HG03196 (cell line): ENCODE measurements around the gene OR1I1.
"Not testable (repeated sequence)": the region's sequence is repeated elsewhere in the genome, so short reads cannot be mapped to it uniquely, and the experiment has no call there.

ENCODE experiments used
- ATAC-seq: cut with Tn5 transposase; IDR thresholded peaks from one replicate; pipeline ENCODE4 v1.9.1; 2021; ENCODE audit not compliant: unreplicated experiment

OR1I1 gene

GRCh38 chr19:15081911-15082310 lies at the start of gene OR1I1:
Gene OR1I1, plus strand, starts transcription at chr19:15082211. Its CDS starts 4,855 bp downstream, at chr19:15087066.
- no peak for ATAC-seq

DNA sequence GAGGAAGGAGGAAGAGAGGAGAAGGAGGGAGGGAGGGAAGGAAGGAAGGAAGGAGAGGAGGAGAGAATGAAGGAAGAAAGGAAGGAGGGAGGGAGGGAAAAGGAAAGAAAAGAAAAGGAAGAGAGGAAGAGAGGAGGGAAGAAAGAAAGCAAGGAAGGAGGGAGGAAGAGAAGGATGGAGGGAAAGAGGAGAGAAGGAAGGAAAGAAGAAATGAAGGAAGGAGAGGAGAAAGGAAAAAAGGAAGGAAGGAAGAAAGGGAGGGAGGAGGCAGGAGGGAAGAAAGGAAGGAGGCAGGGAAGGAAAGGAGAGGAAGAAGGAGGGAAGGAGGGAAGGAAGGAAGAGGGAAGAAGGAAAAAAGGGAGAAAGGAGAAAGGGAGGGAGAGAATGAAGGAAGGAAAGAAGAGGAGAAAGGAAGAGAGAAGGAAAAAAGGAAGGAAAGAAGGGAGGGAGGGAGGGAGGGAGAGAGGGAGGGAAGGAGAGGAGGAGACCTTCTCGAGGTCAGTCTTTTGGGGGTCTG lies 46.2 kb upstream of the OR1I1 start:
- no peak for ATAC-seq

DNA sequence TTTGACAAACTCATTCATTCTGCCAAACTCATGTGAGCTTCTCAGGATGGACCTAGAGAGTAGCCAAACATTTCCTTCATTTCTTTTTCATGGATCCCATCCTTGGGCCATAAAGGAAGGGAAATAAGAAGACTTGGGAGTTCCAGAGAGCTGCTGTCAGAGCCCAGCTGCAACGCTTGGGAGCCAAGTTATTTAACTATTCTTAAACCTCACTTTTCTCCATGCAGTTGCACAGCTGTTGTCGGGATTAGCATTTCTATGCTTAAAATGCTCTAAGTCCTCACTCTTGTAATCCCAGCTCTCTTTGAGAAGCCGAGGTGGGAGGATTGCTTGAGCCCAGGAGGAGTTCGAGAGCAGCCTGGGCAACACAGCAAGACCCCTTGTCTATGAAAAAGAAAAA lies 44.4 kb upstream of the OR1I1 start:
- ATAC-seq, result no peak

DNA sequence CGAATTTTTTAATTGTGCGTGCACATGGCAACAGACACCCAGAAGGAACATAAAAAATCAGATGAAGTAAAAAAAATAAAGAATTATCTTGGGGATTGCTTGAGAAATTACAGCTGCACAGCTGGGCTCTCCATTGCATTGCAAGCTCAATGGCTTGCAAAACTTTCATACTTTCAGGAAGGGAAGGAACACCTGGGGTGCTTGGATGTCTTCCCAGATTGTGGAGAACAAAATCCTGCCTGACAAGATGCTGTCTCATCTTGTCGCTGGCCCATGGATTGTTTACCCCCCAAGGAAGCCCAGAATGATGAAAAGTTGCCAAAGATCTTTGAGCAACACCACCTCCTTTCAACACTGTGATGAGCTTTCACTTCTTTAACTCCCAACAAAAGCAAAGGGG lies 43.7 kb upstream of the OR1I1 start:
- ATAC-seq, result no peak

GRCh38 chr19:15042003-15042402 lies 40.0 kb upstream of the OR1I1 start:
- ATAC-seq, result no peak

DNA sequence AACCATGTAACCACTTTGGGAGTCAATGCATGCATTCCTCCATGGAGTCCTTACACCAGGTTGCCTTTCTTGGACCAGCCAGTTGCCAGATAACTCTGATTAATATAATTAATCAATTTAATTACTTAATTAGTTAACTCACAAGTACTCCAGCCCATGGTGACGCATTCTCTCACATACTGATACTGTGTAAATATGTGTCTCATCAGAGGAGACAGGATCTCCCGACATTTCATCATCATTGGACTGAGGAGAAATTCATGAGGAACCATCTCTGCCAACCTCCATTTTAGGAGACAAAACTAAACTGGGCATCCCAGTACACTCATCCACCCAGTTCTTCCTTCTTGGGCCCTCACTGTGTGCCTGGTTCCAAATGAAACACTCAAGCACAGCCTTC lies 39.2 kb upstream of the OR1I1 start:
- no peak for ATAC-seq

GRCh38 chr19:15045506-15045905 lies 36.5 kb upstream of the OR1I1 start:
- ATAC-seq, result no peak

DNA sequence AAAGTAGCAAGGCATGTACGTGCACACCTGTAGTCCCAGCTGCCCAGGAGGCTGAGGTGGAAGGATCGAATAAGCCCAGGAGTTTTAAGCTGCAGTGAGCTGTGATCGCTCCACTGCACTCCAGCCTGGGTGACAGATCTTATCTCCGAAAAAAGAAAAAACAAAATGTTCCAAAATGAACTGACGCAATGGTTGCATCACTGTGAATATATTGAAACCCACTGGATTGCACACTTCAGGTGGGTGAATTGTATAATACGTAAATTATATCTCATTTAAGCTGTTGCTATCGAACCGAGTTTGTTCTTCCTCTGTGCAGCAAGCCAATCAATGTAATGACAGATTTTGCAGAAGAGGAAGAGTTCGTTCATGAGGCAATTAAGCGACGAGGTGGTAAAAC lies 34.3 kb upstream of the OR1I1 start:
- no peak for ATAC-seq

- ATAC-seq, result no peak
Measured at GRCh38 chr19:15048128-15048527, 33.9 kb upstream of the OR1I1 start.

- ATAC-seq, result no peak
Measured at GRCh38 chr19:15048885-15049541, 33.0 kb upstream of the OR1I1 start, which contains the start of gene CASP14. Gene CASP14, plus strand, starts transcription at chr19:15049480. Its CDS starts 2,772 bp downstream, at chr19:15052252.

GRCh38 chr19:15050639-15051038 lies 31.4 kb upstream of the OR1I1 start:
- no peak for ATAC-seq

DNA sequence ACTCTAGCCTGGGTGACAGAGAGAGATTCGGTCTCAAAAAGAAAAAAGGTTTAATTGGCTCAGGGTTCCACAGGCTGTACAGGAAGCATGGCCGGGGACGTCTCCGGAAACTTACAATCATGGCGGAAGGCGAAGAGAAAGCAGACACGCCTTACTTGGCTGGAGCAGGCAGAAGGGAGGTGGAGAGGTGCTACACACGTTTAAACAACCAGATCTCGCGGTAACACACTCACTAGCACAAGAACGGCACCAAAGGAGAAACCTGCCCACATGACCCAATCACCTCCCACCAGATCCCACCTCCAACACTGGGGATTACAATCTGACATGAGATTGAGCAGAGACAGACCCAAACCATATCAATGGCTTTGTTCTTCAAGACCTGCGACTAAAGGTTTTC lies 20.0 kb upstream of the OR1I1 start:
- ATAC-seq, result no peak

- not testable (repeated sequence) for ATAC-seq
Measured at GRCh38 chr19:15070386-15070785, 11.6 kb upstream of the OR1I1 start.

- ATAC-seq, result no peak
Measured at GRCh38 chr19:15072930-15073647, 8.9 kb upstream of the OR1I1 start.

- ATAC-seq, result no peak
Measured at GRCh38 chr19:15074371-15074770, 7.6 kb upstream of the OR1I1 start.

- ATAC-seq, result no peak
Measured at GRCh38 chr19:15075806-15076205, 6.2 kb upstream of the OR1I1 start.

DNA sequence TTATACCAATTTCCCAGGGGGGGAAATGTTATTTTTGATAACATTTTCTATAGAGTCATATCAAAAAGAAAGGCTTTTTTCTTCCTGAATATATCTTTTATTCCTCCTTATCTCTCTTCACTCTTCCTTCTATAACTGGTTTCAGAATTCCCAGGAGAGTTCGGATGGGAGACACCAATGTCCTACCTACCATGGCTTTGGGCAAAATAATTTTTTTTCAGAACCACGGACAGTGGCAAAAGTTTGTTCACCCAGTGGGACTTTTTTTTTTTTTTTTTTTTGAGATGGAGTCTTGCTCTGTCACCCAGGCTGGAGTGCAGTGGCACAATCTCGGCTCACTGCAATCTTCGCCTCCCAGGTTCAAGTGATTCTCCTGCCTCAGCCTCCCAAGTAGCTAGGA lies 2.0 kb upstream of the OR1I1 start:
- ATAC-seq, result not testable (repeated sequence)

DNA sequence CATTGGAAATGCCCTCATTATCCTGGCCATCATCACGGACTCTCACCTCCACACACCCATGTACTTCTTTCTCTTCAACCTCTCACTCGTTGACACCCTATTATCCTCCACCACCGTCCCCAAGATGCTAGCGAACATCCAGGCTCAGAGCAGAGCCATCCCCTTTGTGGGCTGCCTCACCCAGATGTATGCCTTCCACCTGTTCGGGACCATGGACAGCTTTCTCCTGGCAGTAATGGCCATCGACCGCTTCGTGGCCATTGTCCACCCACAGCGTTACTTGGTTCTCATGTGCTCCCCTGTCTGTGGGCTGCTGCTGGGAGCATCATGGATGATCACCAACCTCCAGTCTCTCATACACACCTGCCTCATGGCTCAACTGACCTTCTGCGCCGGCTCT lies 5.2 kb downstream of the OR1I1 start:
- ATAC-seq, result no peak

DNA sequence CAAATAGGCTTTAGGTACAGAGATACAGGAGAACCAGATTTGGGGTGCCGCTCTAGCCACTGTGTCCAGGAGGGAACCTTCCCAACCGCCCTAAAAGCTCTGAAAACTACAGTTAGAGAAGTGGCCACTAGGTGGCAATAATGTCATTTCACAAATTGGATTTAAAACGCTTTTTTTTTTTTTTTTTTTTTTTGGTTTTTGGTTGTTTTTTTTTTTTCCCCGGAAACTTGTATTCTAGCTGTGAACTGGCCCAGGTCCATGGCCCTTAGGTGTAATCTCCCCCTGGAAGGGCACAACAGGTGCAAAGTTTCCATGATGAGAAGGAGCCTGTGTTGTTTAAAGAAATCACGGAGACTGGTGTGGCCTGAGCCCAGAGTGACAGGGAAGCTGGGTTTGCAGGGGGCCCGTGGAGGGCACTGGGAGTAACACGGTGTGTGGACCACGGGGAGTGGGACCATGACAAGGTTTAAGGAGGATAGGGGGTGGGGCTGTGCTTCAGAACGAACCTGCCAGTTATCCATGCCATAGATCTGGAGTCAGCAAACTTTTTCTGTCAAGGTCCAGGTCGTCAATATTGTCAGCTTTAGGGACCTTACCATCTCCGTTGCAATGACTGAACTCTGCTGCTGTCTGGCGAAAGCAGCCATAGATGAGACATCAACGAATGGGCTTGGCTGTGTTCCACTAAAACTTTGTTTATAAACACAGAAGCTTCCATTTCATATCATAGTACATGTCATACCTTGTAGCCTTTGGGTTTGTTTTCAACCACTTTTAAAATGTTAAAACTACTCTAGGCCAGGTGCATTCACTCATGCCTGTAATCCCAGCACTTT lies 10.1 kb downstream of the OR1I1 start:
- ATAC-seq, result no peak

DNA sequence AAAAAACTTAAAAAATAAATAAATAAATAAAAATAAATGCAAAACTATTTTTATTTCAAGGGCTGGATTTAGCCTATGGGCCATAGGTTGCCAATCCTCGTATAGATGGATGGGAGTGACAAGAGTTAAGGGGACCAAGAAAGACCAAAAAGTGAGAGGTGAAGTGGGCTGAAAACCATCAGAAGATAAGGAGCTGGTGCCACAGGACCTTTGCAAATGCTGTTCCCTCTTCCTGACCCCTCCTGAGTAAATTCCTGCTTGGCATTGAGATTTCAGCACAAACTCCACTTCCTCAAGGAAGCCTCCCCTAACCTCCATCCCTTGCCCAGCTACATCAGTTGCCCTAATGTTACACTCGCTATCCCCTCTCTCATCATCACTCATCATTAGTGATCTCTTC lies 11.0 kb downstream of the OR1I1 start:
- no peak for ATAC-seq

DNA sequence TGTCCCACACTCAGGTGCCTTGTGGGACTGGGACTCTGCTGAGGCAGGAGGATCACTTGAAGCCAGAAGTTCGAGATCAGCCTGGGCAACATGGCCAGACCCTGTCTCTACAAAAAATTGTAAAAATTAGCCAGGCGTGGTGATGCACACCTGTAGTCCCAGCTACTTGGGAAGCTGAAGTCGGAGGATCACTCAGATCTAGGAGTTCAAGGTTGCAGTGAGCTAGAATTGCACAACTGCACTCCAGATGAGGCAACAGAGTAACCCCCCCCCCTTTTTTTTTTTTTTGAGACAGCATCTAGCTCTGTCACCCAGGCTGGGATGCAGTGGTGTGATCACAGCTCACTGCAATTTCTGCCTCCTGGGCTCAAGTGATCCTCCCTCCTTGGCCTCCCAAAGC lies 14.2 kb downstream of the OR1I1 start:
- no peak for ATAC-seq

GRCh38 chr19:15097980-15098379 lies 16.0 kb downstream of the OR1I1 start:
- ATAC-seq, result not testable (repeated sequence)
